Activated T-helper 9 cell treated with anti-CD3 and anti-CD28 coated beads, Interleukin-2, amount 50 U/mL, for 16 hours (primary cell): ENCODE data around the gene ZFYVE9.
"Not testable (repeated sequence)": the region's sequence is repeated elsewhere in the genome, so short reads cannot be mapped to it uniquely, and the experiment has no call there.

Experiments
- DNase-seq: peaks from one replicate; pipeline ENCODE4 v3.0.0-alpha.2; 2020; ENCODE audit warnings: low read depth

ZFYVE9 gene

DNA sequence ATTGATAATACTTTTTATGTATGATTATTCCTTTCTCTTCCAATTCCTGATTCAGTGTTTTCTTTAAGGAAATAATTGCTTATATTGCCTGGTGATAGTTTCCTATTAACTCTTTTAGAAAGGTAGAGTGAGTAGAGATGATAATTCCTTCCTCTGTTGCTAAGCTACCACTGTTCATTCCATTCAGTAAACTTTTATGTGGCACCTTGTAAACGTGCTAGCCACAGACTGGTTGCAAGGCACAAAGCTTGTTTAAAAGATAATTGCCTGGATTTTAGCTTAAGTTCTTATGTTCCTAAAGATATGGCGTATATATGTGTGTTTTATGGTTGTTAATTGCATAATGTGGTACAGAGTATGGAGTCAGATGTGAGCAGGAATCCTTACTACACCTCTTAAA lies 3.2 kb downstream of the ZFYVE9 start:
- DNase-seq = no peak

DNA sequence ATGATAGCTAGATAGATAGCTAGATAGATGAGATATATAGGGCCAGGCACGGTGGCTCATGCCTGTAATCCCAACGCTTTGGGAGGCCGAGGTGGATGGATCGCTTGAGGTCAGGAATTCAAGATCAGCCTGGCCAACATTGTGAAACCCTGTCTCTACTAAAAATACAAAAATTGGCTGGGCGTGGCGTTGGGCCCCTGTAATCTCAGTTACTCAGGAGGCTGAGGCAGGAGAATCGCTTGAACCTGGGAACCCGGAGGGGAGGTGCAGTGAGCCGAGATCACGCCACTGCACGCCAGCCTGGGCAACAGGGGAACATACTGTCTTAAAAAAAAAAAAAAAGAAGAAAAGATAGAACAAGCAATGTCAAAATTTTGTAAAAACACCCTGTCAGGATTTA lies 8.6 kb downstream of the ZFYVE9 start:
- DNase-seq = not testable (repeated sequence)

DNA sequence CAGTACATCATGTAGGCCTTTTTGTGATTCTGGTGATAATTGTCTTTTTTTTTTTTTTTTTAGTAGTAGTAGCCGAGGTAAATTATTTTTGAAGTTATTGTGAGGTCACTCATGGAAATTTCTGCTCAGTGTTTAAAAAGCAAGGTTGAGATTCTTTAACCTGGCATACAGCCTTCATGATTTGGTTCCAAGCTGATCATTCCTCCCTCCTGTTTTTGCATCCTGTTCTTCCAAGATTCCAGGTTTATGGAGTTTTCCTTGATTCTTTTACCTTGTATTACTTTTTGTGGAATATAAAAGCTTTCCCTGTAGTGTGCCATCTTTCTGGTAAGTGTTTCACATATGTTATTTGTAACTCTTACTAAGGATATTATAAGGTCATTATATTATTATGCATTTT lies 9.1 kb downstream of the ZFYVE9 start:
- no peak for DNase-seq

DNA sequence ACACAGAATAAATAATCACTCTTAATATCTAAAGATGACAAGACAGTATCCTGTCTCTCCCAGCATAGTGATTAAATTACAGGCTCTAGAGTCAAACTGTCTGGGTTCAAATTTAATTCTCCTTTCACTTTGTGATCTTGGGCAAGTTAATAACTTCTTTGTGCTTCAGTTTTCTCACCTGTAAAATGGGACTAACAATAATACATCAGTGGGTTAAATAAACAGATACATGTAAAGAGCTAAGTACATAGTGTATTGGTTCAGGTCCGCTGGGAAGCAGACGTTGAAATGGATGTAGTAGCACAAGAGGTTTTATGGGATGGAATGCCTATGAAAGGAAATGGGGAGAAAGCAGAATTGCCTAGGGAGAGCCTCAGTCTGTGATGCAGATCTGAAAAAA lies 10.7 kb downstream of the ZFYVE9 start:
- DNase-seq = no peak

DNA sequence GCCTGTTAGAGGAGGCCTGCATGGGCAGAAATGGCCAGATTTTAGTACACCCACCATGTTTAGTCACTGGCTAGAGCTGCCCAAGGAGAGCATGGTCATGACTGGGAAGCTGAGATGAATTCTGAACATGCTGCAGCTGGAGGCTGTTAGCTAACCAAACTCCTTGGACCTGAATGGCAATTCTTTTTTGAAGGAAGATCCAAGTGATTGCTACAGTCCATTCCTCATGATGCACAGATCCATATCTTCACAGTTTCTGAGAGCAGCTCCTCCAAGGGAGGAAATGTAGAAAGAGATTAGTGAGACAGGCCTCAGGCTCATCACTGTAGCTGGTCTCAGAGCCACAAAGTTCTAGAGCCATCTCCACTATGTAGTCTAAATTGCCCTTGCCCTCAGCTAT lies 11.1 kb downstream of the ZFYVE9 start:
- DNase-seq = no peak

DNA sequence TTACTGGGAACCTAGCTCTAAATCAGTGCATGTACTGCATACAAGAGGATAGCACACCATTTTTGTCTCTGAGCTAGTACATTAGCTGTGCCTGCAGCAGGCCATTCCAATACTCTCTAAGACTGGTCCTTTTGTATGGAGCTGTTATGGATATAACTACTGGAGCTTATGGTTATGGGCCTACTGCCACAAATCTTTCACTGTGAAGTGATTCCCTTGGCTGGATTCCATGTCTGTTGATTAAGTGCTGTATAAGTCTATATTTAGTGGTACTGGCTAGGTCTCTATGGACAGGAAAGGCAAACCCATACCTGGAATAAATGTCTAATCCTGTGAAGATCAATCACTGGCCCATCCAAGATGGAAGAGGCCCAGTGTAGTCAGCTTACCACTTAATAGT lies 12.0 kb downstream of the ZFYVE9 start:
- no peak for DNase-seq

DNA sequence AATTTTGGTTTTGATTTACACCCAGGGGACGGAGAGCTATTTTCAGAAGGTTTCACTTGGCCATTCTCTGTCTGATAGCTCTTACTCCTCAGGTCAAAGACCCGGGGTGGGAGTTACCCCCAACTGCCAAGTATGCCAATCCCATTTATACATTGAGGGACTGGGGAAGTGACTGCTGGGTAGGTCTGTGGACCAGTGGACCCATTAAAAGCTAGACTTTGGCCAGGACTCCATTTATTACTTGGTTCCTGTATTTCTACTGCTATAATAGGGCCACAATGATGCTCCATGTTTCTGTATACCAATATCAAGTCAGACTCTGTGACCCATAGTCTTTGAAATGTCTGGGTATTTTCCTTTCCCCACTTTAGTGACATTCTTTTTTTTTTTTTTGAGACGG lies 14.6 kb downstream of the ZFYVE9 start:
- no peak for DNase-seq

DNA sequence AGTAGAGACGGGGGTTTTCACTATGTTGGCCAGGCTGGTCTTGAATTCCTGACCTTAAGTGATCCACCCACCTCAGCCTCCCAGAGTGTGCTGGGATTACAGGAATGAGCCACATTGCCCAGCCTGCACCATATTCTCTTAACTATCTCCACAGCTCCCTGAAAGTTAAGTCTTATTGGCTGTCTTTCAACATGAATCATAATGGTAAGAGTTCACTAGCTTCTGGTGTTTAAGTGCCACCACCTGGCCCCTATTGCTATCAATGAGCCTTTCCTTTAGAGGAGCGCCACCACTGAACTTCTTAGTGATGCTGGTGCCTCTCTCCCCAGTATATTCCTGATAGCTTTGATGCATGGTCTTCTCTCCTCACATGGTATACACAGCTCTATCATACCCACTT lies 15.7 kb downstream of the ZFYVE9 start:
- no peak for DNase-seq

DNA sequence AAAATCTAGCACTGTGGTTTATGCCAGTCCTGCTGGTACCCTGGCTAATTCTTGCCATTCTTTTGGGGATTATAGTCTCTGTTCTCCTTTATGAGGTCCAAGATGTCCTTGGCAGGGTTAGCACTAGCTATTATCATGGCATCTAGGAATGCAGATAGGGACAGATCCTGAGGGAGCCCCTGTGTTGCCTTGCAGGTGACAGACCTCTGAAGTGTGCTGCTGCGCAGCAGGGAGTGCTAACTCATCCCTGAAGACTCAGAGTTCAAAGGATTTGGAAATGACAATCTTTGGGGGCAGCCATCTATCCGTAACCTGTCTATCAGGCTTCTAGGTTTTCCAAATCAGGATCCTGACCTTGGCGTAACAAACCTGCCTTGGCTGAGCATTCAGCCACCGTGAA lies 16.3 kb downstream of the ZFYVE9 start:
- no peak for DNase-seq

DNA sequence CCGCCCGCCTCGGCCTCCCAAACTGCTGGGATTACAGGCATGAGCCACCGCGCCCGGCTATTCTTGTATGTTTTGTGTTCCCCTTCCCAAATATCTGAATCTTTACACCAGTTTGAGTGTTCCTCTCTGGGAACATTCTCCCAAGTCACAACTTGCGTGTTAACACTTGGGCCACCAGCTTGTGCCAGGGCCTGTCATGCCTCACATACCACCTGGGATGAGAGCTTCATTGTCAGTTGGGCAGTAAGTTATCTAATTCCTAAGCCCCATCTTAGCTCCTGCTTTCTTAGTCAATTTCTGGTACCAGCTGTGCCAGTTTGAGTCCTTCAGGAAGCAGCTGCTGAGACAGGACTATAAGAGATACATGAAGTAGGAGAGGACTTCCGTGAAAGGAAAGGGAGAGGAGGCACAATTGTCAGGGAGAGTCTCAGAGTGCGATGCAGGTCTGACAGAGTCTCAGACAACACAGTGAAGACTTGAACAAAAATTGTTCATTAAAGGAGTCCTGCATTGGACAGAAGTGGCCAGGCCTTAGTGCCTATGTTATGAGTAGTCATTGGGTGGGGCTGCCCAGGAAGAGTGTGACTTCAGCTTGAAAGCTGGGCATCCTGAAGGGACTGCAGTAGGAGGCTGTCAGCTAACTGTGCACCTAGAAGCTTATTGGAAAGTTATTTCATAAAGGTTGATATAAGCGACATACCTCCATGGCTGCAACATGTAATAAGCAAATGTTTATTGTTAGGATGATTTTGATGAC lies 17.3 kb downstream of the ZFYVE9 start:
- no peak for DNase-seq

DNA sequence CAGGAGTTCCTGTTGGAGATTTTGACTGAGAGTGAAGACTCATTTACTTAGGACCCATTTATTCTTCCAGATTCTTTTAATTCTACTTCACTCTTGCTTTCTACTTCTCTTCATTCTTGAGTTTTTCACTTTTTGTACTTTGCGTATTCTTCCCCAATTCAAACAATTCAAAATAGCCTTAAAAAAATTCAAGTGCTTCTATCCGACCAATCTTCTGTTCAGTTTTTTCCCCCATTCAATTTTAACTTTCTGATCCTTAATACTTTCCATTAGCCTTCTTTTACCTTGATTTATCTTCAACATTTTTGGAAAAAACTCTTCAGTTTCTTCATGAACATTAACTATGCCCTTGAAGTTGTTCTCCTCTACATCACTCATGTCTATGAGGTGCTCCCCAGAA lies 21.1 kb downstream of the ZFYVE9 start:
- DNase-seq = no peak

DNA sequence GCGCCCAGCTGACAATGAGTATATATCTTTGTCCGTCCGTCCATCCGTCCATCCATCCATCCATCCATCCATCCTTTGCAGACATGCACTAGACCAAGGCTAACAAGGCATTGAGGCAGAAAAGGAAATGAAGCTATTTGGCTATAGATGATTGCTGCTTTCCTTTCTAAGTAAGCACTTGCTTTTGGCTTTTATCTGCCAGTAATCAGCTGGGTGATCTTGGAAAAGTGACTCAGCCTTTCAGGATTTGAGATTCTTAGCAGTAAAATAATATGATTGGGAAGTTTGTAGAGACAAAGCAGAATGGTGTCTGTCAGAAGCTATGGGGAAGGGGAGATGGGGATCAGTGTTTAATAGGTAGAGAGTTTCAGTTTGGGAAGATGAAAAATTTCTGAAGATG lies 22.7 kb downstream of the ZFYVE9 start:
- DNase-seq = no peak

DNA sequence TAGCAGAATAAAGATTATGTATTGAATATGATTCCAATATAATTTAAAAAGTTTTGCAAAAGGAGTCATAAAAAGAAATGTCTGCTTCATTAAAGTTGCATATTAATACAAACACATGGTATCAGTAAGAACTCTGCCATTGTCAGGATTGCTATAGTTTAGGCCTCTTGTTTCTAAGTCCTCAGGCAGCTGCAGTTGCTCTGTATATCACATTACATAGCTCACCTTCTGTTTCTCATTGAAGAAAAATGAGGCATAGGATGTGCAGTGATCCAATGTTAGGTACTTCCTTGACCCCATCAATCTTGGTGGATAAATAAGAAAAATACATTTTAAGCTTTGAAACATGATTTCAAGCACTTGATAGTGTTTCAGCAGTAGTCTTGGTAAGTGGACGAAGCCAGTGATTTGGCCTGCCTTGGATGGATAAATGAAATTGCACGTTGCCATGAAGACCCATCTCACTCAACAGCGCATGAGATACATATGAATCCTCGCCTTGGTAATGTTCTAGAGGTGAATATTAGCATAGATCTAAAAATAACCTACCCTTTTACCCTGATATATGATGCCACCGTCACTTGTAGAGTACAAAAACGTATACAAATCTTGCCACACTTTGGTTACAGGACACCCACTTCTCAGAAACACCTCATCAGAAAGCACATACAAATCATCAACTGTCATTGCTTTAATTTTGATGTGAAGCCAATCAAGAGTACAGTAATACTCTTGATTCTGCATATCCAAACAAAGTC lies 25.3 kb downstream of the ZFYVE9 start:
- no peak for DNase-seq

DNA sequence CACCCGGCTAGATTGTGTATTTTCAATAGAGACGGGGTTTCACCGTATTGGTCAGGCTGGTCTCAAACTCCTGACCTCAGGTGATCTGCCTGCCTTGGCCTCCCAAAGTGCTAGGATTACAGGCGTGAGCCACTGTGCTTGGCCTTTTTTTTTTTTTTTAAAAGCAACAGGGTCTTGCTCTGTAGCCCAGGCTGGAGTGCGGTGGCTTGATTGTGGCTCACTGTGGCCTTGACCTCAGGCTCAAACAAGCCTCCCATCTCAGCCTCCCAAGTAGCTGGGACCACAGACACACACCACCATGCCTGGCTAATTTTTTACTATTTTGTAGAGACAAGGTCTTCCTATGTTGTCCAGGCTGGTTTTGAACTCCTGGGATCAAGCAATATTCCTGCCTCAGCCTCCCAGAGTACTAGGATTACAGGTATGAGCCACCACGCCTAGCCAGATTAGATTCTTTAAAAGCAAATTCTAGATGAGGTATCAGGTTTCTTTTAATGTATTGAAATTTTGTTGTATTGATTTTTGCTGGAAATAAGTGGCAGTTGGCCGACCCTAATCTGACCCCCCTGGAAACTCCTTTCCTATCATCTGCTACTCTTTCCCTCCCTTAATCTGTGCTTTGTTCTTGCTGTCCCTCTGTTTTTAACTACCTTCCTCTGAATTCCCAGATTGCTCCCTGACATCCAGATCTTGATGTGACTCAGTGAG lies 26.6 kb downstream of the ZFYVE9 start:
- DNase-seq = no peak

DNA sequence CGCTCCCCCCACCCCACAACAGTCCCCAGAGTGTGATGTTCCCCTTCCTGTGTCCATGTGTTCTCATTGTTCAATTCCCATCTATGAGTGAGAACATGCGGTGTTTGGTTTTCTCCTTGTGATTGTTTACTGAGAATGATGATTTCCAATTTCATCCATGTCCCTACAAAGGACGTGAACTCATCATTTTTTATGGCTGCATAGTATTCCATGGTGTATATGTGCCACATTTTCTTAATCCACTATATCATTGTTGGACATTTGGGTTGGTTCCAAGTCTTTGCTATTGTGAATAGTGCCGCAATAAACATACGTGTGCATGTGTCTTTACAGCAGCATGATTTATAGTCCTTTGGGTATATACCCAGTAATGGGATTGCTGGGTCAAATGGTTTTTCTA lies 29.3 kb downstream of the ZFYVE9 start:
- DNase-seq = not testable (repeated sequence)

DNA sequence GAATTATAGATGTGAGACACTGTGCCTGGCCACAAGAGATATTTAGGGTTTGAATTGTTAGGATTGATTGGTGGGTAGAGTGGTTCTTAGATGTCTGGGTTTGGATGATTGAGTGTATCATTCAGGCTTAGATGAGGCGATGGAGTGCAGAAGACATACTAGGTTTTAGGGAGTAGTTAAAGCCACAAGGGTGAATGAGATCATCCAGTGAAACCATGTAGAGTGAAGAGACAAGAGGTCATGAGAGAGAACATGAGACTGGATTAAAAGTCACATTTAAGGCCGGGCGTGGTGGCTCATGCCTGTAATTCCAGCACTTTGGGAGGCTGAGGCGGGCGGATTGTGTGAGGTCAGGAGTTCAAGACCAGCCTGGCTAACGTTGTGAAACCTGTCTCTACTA lies 37.2 kb downstream of the ZFYVE9 start:
- no peak for DNase-seq

DNA sequence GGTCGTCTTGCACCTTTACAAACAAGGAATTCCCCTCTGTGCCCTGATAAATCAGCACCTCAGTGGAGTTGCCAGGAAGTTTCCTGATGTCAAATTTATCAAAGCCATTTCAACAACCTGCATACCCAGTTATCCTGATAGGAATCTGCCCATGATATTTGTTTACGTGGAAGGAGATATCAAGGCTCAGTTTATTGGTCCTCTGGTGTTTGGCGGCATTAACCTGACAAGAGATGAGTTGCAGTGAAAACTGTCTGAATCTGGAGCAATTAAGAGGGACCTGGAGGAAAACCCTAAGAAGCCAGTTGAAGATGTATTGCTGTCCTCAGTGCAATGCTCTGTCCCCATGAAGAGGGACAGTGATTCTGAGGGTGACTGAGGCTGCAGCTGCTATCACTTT lies 38.3 kb downstream of the ZFYVE9 start:
- DNase-seq = no peak

DNA sequence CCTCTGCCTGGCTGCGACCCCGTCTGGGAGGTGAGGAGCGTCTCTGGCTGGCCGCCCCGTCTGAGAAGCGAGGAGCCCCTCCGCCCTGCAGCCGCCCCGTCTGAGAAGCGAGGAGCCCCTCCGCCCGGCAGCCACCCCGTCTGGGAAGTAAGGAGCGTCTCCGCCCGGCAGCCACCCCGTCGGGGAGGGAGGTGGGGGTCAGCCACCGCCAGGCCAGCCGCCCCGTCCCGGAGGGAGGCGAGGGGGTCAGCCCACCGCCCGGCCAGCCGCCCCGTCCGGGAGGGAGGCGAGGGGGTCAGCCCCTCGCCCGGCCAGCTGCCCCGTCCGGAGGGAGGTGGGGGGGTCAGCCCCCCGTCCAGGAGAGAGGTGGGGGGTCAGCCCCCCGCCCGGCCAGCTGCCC lies 39.9 kb downstream of the ZFYVE9 start:
- not testable (repeated sequence) for DNase-seq

DNA sequence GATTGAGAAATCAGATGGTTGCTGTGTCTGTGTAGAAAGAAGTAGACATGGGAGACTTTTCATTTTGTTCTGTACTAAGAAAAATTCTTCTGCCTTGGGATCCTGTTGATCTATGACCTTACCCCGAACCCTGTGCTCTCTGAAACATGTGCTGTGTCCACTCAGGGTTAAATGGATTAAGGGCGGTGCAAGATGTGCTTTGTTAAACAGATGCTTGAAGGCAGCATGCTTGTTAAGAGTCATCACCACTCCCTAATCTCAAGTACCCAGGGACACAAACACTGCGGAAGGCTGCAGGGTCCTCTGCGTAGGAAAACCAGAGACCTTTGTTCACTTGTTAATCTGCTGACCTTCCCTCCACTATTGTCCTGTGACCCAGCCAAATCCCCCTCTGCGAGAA lies 40.4 kb downstream of the ZFYVE9 start:
- not testable (repeated sequence) for DNase-seq

DNA sequence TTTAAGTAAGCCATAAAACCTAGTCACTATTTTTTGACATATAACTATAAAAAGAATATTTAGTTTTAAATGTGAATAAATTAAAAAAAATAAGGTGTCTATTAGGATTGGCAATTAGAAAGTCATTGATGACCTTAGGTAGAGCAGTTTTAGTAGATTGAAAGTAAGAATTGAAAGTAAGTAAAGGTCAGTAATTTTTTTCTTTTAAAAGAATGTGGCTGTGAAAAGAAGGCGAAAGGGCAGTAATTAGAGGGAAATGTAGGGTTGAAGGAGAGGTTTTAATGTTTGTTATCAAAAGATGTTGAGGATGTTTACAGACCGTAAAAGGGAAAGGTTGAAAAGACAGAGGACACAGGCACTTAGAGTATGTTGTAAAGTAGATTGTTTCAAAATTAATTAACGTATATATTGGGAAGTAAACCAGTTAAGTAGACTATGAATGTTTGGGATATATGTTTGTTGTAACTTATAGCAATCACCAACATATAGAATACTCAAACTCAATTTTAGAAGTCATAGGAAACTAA lies 41.0 kb downstream of the ZFYVE9 start:
- no peak for DNase-seq

DNA sequence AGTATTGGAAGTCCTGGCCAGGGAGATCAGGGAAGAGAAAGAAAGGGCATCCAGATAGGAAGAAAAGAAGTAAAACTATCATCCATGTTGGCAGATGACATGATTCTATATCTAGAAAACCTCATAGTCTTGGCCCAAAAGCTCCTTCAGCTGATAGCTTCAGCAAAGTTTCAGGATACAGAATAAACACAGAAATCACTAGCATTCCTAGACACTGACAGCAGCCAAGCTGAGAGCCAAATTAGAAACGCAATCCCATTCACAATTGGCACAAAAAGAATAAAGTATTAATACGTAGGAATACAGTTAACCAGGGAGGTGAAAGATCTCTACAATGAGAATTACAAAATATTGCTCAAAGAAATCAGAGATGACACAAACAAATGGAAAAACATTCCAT lies 44.6 kb downstream of the ZFYVE9 start:
- DNase-seq = no peak

DNA sequence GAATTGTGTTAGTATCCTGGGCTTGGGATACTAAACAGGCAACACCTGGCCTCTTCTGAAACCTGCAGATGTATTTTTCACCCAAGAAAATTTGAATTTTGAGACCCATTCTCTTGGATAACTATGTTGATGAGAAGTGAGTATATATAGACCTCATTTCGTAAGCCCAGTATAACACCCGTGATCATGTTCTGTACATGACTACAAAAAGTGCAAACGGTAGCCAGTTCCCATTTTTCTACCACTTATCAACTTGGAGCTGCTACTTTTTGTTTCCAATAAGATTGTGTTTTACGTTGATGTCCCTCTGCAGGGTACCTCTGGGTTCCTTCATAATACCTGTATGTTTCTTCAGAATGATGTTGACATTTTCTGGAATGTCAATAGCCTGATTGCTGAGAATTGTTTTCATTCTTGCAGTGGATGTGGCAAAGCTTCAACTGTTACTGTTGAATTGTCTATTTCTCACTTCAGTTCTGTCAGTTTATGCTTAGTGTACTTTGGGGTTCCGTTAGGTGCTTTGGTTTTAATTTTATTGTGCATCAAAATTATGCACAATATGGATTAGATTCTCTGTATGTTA lies 48.1 kb downstream of the ZFYVE9 start:
- DNase-seq = no peak
